GM18526 (cell line): ENCODE results near the gene OR6S1.

Source experiments
- POLR2A ChIP-seq: IDR thresholded peaks from 3 replicates; pipeline ENCODE4 v1.6.1; 2011; ENCODE audit not compliant: insufficient read length; ENCODE audit errors: extremely low read depth

The OR6S1 gene

DNA sequence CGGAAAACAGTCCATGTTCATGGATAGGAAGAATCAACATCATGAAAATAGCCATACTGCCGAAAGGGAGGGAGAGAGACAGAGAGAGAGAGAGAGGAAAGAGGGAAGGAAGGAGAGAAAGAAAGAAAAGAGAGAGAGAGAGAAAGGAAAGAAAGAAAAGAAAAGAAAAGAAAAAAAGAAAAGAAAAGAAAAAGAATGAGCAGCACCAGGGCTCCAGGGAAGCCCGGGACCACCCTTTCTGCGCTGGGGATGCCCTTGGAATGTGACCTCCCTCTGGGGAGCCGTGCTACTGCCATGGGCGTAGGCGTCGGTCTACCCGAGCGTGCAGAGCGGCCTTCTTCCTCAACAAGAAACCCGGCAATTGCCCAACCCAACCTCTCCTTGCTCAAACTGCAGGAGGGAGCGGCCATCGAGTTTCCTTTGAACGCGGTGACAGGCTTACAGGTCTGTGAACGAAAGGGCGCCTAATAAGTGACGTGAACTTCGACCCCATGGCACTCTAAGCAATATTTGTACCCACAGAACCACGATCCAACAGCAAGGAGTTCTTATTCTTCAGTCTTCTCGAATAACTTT lies 16.9 kb downstream of the OR6S1 start:
- no peak for TF ChIP-seq POLR2A

GRCh38 chr14:20623798-20624197 lies 17.7 kb downstream of the OR6S1 start:
- no peak for TF ChIP-seq POLR2A

- TF ChIP-seq POLR2A: no peak
Measured at GRCh38 chr14:20622816-20623291, 18.6 kb downstream of the OR6S1 start.

GRCh38 chr14:20620798-20621478 lies 20.6 kb downstream of the OR6S1 start:
- TF ChIP-seq POLR2A: no peak

GRCh38 chr14:20618271-20618749 lies 23.2 kb downstream of the OR6S1 start:
- TF ChIP-seq POLR2A: no peak

- no peak for TF ChIP-seq POLR2A
Measured at GRCh38 chr14:20617138-20618003, 24.1 kb downstream of the OR6S1 start.

GRCh38 chr14:20615996-20616395 lies 25.5 kb downstream of the OR6S1 start:
- no peak for TF ChIP-seq POLR2A

DNA sequence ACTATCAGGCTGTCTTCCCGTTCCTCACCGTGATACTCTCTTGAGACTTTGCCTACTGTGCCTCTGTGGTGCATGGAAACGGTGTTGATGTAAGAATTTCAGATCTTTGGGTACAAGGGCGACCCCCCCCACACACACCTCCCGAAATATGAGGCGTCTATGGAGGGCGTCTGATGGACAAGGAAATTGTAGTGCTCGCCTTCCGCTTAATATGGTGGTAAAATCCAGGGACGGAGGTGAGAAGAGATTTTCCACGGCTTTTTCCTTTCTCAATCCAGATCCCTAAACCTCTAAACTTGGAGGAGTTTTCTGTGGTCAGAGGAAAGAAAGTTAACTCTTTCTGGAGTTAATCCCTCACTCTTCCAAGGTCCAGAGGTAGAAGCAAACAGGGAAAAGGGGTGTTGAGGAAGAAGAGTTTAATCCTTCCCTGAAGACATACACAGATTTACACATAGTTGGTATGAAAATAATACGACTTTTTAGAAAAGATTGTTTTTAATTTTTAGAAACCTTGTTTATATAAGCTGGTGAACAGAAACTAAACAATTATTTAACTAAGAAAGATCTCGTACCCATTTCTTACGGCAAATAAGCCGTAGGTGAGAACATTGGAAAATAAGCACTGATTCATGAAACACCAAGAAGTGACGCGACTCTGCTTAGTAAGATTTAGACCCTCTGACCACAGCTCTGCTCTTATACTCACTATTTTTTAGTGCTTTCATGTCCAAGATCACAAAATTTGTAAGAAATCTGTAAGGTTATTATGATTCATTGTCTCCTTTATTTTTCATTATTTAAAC lies 27.3 kb downstream of the OR6S1 start:
- no peak for TF ChIP-seq POLR2A

DNA sequence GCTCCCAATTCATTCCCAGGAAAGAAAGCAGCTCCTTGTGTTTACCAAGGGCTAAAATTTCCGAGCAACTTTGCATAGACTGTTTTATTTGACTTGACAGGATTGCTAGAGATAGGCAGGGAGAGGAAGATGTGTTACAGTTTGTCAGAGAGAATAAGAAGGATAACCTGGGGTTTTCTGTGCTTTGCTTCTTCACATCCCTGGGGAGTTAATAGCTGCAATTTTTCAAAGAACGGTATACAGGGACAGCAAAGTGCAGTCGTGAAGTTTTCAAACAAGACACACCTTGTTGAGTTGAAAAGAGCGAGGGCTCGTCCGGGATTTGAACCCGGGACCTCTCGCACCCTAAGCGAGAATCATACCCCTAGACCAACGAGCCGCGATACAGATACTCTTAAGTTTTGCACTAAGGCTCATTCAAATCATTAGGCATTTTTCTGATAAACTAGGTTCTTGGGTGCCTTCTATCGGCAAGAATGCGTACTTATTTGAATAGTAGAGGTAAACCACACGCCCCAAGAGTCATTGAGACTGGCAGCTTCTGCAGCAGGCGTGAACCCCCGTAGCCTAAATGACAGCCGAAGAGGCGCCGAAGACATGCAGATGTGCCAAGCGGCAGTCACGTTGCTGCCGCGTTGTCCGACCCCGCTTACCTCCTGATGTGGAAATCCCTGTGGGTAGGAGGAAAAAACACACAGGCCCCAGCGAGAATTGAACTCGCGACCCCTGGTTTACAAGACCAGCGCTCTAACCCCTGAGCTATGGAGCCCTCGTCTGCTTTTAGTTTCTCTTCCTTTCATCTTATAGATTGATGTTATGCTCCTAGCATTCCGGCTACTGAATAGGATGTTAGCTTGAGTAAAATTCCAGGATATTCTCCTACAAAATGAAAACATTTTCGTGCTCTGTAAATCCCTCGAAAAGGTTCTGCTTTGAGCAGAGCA lies 28.1 kb downstream of the OR6S1 start:
- no peak for TF ChIP-seq POLR2A

GRCh38 chr14:20612403-20612802 lies 29.1 kb downstream of the OR6S1 start:
- no peak for TF ChIP-seq POLR2A

DNA sequence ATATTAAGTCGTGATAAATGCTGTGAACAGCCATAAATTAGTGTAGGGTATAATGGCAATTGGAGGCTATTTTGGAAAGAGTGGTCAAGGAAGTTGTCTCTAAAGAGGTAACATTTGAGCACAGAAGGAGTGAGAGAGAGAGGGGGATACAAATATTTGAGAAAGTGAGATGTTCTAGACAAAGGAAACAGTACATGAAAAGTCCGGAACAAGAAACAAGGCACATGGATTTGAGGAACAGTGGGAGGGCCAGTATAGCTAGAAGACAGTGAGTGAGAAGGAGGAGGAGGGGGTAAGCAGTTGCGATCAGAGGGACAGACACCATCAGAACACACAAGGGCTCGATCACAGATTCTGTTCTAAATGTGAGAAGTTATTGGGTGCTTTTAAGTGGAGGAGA lies 30.2 kb downstream of the OR6S1 start:
- no peak for TF ChIP-seq POLR2A

DNA sequence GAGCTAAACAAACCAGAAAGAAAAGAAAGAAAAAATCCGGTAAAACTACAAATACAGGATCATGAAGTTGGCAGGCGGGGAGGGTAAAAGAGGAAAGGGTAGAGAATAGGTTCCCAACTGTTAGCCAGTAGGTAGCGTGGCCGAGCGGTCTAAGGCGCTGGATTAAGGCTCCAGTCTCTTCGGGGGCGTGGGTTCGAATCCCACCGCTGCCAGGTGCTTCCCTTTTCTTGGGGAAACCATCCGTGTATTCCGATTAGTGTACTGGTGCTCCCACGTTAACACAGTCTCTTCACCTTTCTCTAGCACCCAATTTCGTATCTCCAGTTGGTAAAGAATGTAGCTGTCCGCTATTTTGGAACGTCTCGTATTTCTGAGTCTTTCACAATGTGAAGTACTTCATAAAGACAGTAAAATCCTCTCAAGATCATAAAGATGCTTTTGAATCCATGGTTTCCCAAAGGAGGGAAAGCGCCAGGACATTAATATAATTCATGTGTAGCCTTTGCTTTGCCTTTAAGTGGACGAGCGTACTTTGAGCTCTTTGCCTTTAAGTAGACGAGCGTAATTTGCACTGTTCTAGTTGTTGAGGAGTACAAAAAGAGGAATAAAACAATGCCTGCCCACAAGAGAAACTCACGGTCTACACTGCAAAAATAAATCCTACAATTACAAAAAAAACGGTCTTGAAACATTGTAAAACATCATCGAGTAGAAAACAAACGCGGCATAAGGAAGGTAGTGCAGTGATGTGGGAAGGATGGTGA lies 31.3 kb downstream of the OR6S1 start:
- TF ChIP-seq POLR2A: no peak

- TF ChIP-seq POLR2A: no peak
Measured at GRCh38 chr14:20609215-20610001, 32.1 kb downstream of the OR6S1 start.
